H9 (cell line): ENCODE measurements around the gene CERS6. TPM values are rescaled to one million over a fixed set of nuclear protein-coding genes. Genes with fewer than 3 reads are reported as not detected.

ENCODE experiments used
- DNase-seq: peaks from one replicate; pipeline ENCODE4 v3.0.0-alpha.2; 2017
- H2AFZ ChIP-seq: one replicate; pipeline ENCODE4 v1.6.1; 2013; ENCODE audit warnings: mild to moderate bottlenecking, low read length, control low read depth, moderate library complexity
- H2AK5ac ChIP-seq: 2 replicates; pipeline ENCODE4 v1.6.1; 2013; ENCODE audit warnings: low read length, control low read depth, mixed read lengths; ENCODE audit not compliant: insufficient read length
- H2BK120ac ChIP-seq: one replicate; pipeline ENCODE4 v1.6.1; 2013; ENCODE audit warnings: low read depth, mild to moderate bottlenecking, low read length, control low read depth, inconsistent platforms; ENCODE audit not compliant: poor library complexity, severe bottlenecking
- H2BK12ac ChIP-seq: 2 replicates; pipeline ENCODE4 v1.6.1; 2013; ENCODE audit warnings: low read length, control low read depth, mixed read lengths, low read depth; ENCODE audit not compliant: insufficient read length
- H2BK15ac ChIP-seq: 2 replicates; pipeline ENCODE4 v1.6.1; 2013; ENCODE audit warnings: low read depth, low read length, control low read depth
- H2BK20ac ChIP-seq: one replicate; pipeline ENCODE4 v1.6.1; 2013; ENCODE audit warnings: low read depth, mild to moderate bottlenecking, low read length, control low read depth, inconsistent platforms; ENCODE audit not compliant: poor library complexity, severe bottlenecking
- H2BK5ac ChIP-seq: 2 replicates; pipeline ENCODE4 v1.6.1; 2013; ENCODE audit warnings: low read length, control low read depth, mixed read lengths; ENCODE audit not compliant: insufficient read length
- H3K14ac ChIP-seq: 2 replicates; pipeline ENCODE4 v1.6.1; 2013; ENCODE audit warnings: low read length, control low read depth; ENCODE audit not compliant: insufficient read depth
- H3K18ac ChIP-seq: 2 replicates; pipeline ENCODE4 v1.6.1; 2013; ENCODE audit warnings: low read depth, mild to moderate bottlenecking, mixed read lengths, low read length, control low read depth; ENCODE audit not compliant: insufficient read length
- H3K23ac ChIP-seq: 2 replicates; pipeline ENCODE4 v1.6.1; 2013; ENCODE audit warnings: low read length, control low read depth, mixed read lengths, low read depth; ENCODE audit not compliant: insufficient read length
- H3K23me2 ChIP-seq: 2 replicates; pipeline ENCODE4 v1.6.1; 2013; ENCODE audit warnings: low read depth, mild to moderate bottlenecking, mixed read lengths, low read length, control low read depth; ENCODE audit not compliant: insufficient read length, poor library complexity, severe bottlenecking
- H3K27ac ChIP-seq: 2 replicates; pipeline ENCODE4 v1.5.1; 2013; ENCODE audit warnings: low read length, control low read depth, mixed read lengths, low read depth; ENCODE audit not compliant: insufficient read length
- H3K27me3 ChIP-seq: 2 replicates; pipeline ENCODE4 v1.6.1; 2013; ENCODE audit warnings: low read length, control low read depth, inconsistent platforms; ENCODE audit not compliant: insufficient read depth
- H3K4ac ChIP-seq: 2 replicates; pipeline ENCODE4 v1.6.1; 2013; ENCODE audit warnings: low read depth, mild to moderate bottlenecking, control low read depth, inconsistent platforms, low read length, moderate library complexity
- H3K4me1 ChIP-seq: 2 replicates; pipeline ENCODE4 v1.6.1; 2013; ENCODE audit warnings: low read length, control low read depth, inconsistent platforms; ENCODE audit not compliant: insufficient read depth
- H3K4me2 ChIP-seq: 2 replicates; pipeline ENCODE4 v1.6.1; 2013; ENCODE audit warnings: low read length, control low read depth, mixed read lengths; ENCODE audit not compliant: insufficient read length, insufficient read depth
- H3K56ac ChIP-seq: 2 replicates; pipeline ENCODE4 v1.6.1; 2013; ENCODE audit warnings: low read depth, mild to moderate bottlenecking, mixed read lengths, low read length, control low read depth; ENCODE audit not compliant: insufficient read length
- H3K79me1 ChIP-seq: 2 replicates; pipeline ENCODE4 v1.6.1; 2013; ENCODE audit warnings: low read depth, mild to moderate bottlenecking, moderate library complexity, low read length, control low read depth, inconsistent platforms; ENCODE audit not compliant: insufficient read depth, poor library complexity, severe bottlenecking
- H3K79me2 ChIP-seq: 2 replicates; pipeline ENCODE4 v1.6.1; 2013; ENCODE audit warnings: low read length, control low read depth, inconsistent platforms; ENCODE audit not compliant: insufficient read depth
- H3K9ac ChIP-seq: 2 replicates; pipeline ENCODE4 v1.6.1; 2013; ENCODE audit warnings: low read length, control low read depth, mixed read lengths; ENCODE audit not compliant: insufficient read length; ENCODE audit errors: extremely low read depth
- H3K9me3 ChIP-seq: one replicate; pipeline ENCODE4 v1.6.1; 2013; ENCODE audit warnings: low read depth, low read length, inconsistent platforms; ENCODE audit not compliant: control insufficient read depth
- H3T11ph ChIP-seq: one replicate; pipeline ENCODE4 v1.6.1; 2013; ENCODE audit warnings: mild to moderate bottlenecking, low read length, control low read depth, inconsistent platforms
- H4K20me1 ChIP-seq: one replicate; pipeline ENCODE4 v1.6.1; 2013; ENCODE audit not compliant: control insufficient read depth, insufficient read length, insufficient read depth
- H4K5ac ChIP-seq: 2 replicates; pipeline ENCODE4 v1.6.1; 2013; ENCODE audit warnings: low read depth, mild to moderate bottlenecking, mixed read lengths, low read length, control low read depth; ENCODE audit not compliant: insufficient read length
- H4K8ac ChIP-seq: replicated peaks from 2 replicates; pipeline ENCODE4 v1.6.1; 2013; ENCODE audit warnings: low read length, control low read depth, mixed read lengths, low read depth; ENCODE audit not compliant: insufficient read length
- H4K91ac ChIP-seq: 2 replicates; pipeline ENCODE4 v1.6.1; 2013; ENCODE audit warnings: low read depth, mild to moderate bottlenecking, moderate library complexity, mixed read lengths, low read length, control low read depth; ENCODE audit not compliant: insufficient read length
- H3K27ac Mint-ChIP-seq, 3 experiments: 2 replicates in 2 of 3; 3 replicates in 1 of 3; pipeline ENCODE4 v1.8.0; 2020 to 2021; ENCODE audit warnings: mixed read lengths in 3 of 3, mild to moderate bottlenecking in 1 of 3, moderate library complexity in 1 of 3
- H3K27me3 Mint-ChIP-seq: 2 replicates; pipeline ENCODE4 v1.8.0; 2021; ENCODE audit warnings: low read depth, mild to moderate bottlenecking, moderate library complexity, mixed read lengths
- H3K36me3 Mint-ChIP-seq, 3 experiments: 2 replicates in 2 of 3; 3 replicates in 1 of 3; pipeline ENCODE4 v1.8.0; 2020 to 2021; ENCODE audit warnings: low read depth in 3 of 3, mixed read lengths in 3 of 3; ENCODE audit not compliant: insufficient read depth in 1 of 3
- H3K4me1 Mint-ChIP-seq, 2 experiments: 2 replicates each; pipeline ENCODE4 v1.8.0; 2020; ENCODE audit warnings: mixed read lengths in 2 of 2
- H3K4me3 Mint-ChIP-seq, 2 experiments: 2 replicates in 1 of 2; 3 replicates in 1 of 2; pipeline ENCODE4 v1.8.0; 2020 to 2021; ENCODE audit warnings: mild to moderate bottlenecking in 2 of 2, mixed read lengths in 2 of 2, moderate library complexity in 1 of 2
- H3K9me3 Mint-ChIP-seq, 2 experiments: 2 replicates in 1 of 2; 3 replicates in 1 of 2; pipeline ENCODE4 v1.8.0; 2020; ENCODE audit warnings: mild to moderate bottlenecking in 2 of 2, mixed read lengths in 2 of 2, moderate library complexity in 1 of 2
- CTCF ChIP-seq: fragments of 200-600 bp; sonication (generic); conservative IDR thresholded peaks from 3 replicates; pipeline ENCODE4 v1.8.0; 2021; ENCODE audit warnings: antibody characterized with exemption, mild to moderate bottlenecking
- WGBS: extraction: QIAGEN DNeasy Blood & Tissue Kit; methylation state at CpG from one replicate; pipeline ENCODE4 v1.1.7; 2013; ENCODE audit warnings: missing lambda C conversion rate, low lambda C conversion rate, mixed read lengths; ENCODE audit not compliant: insufficient read length; ENCODE audit errors: extremely low coverage; 5-methylcytosine and 5-hydroxymethylcytosine counted together
- total RNA-seq: library from RNA; stranded (reverse); gene quantifications from 2 replicates; pipeline ENCODE4 v1.2.1, GENCODE V29; 2021

Gene CERS6
- total RNA-seq, 1 experiment from 2014 or later: 17.7 TPM

- Histone ChIP-seq H4K5ac (no peak overlapping the region), H4K20me1 (no peaks in the 10 kb centered on the region), H3K4me2 (no peak overlapping the region), H3K56ac (no peak overlapping the region), H3K23me2 (no peaks in the 10 kb centered on the region), H3K14ac (no peak overlapping the region), H3K79me1 (no peaks in the 10 kb centered on the region), H3K23ac (no peak overlapping the region), H2BK120ac (no peak overlapping the region), H4K91ac (no peak overlapping the region), H4K8ac (no peak overlapping the region), H3T11ph (no peak overlapping the region), H3K27ac (no peak overlapping the region), H3K27me3 (no peaks in the 10 kb centered on the region), H3K79me2 (no peaks in the 10 kb centered on the region), H3K4me1 (peaks cover under 1% of the 10 kb centered on the region; the same call in 1 of the 2 replicates), H3K4ac (no peak overlapping the region), H2BK5ac (no peak overlapping the region), H2AFZ (no peak overlapping the region), H2BK20ac (no peak overlapping the region), H2BK15ac (no peak overlapping the region), H3K9me3 (no peaks in the 10 kb centered on the region), H3K9ac (no peak overlapping the region), H3K18ac (no peak overlapping the region), H2AK5ac (no peak overlapping the region), H2BK12ac (no peak overlapping the region)
- Mint-ChIP-seq H3K27ac (no peak overlapping the region), H3K9me3 (no peaks in the 10 kb centered on the region), H3K4me3 (no peak overlapping the region), H3K4me1 (peaks cover 4% of the 10 kb centered on the region in 2 experiments; a peak in 3 of 4 replicates), H3K36me3 (no peaks in the 10 kb centered on the region), H3K27me3 (no peaks in the 10 kb centered on the region; the same call in 1 of the 2 replicates)
- no CpG with 5 or more reads among the region's 1 CpG for WGBS
- no peak for TF ChIP-seq CTCF
- no peak for DNase-seq
Observed at GRCh38 chr2:168814939-168815907, 359.2 kb downstream of the CERS6 start.
